ENCODE results near the gene AXIN1.
A peak's percentile ranks its signal among the peaks of the same experiment; 100 is the strongest.

AXIN1 gene

GRCh38 chr16:386641-387156 lies 34.2 kb upstream of the AXIN1 start:
- TF ChIP-seq CTCF (conservative IDR thresholded peaks at IDR 0.05; ENCODE audit: low read length): no peak
- DNase-seq (ENCODE audit: low read depth): no peak

GRCh38 chr16:383326-384051 lies 31.0 kb upstream of the AXIN1 start:
- DNase-seq (ENCODE audit: low read depth): no peak
- H3K4me3 ChIP-seq (ENCODE audit: low read length): no peak overlapping the region
- no peak for TF ChIP-seq CTCF (conservative IDR thresholded peaks at IDR 0.05; ENCODE audit: low read length)

More at GRCh38 chr16:386641-387156, 34.2 kb upstream of the AXIN1 start:
- no peak overlapping the region for H3K4me3 ChIP-seq (ENCODE audit: low read length)

GRCh38 chr16:381789-382717 lies 29.5 kb upstream of the AXIN1 start, which contains the start of gene PGAP6:
Gene PGAP6, minus strand, starts transcription at chr16:381978. Its CDS starts 157 bp downstream, at chr16:381821.
- H3K4me3 ChIP-seq (ENCODE audit: low read length): peak within 1 kb of the TSS; percentile 73
- DNase-seq (ENCODE audit: low read depth): peak; percentile 53
- TF ChIP-seq CTCF (conservative IDR thresholded peaks at IDR 0.05; ENCODE audit: low read length): no peak

- no peak for TF ChIP-seq CTCF (conservative IDR thresholded peaks at IDR 0.05; ENCODE audit: low read length)
- no peak for DNase-seq (ENCODE audit: low read depth)
- H3K4me3 ChIP-seq (ENCODE audit: low read length): peak overlapping the region; percentile 72
These were observed 28.7 kb upstream of the AXIN1 start for GRCh38 chr16:381012-381788.

- H3K4me3 ChIP-seq (ENCODE audit: low read length): peak overlapping the region; percentile 72
- no peak for TF ChIP-seq CTCF (conservative IDR thresholded peaks at IDR 0.05; ENCODE audit: low read length)
- DNase-seq (ENCODE audit: low read depth): no peak
These were observed 28.2 kb upstream of the AXIN1 start for GRCh38 chr16:380762-381011.

GRCh38 chr16:379961-380761 lies 27.6 kb upstream of the AXIN1 start:
- peak overlapping the region; percentile 72 for H3K4me3 ChIP-seq (ENCODE audit: low read length)
- DNase-seq (ENCODE audit: low read depth): no peak
- no peak for TF ChIP-seq CTCF (conservative IDR thresholded peaks at IDR 0.05; ENCODE audit: low read length)
